NCI-H1694 (cell line): ENCODE results near the gene ADAT3.
A peak's percentile ranks its signal among the peaks of the same experiment; 100 is the strongest.

Experiments
- DNase-seq: peaks from one replicate; lab custom pipeline; 2025; lab: John Stamatoyannopoulos, UW

ADAT3 gene

GRCh38 chr19:1938071-1938470 lies 32.9 kb downstream of the ADAT3 start:
- no peak for DNase-seq

- no peak for DNase-seq
These were observed 36.2 kb downstream of the ADAT3 start, which contains the start of gene CSNK1G2 for GRCh38 chr19:1941146-1942077. Gene CSNK1G2 (plus strand): TSS chr19:1941172. CDS start chr19:1969773, 28,601 bp downstream.

GRCh38 chr19:1942078-1942933 lies 37.1 kb downstream of the ADAT3 start:
- DNase-seq: no peak

GRCh38 chr19:1942934-1943555 lies 37.8 kb downstream of the ADAT3 start:
- no peak for DNase-seq

- DNase-seq: no peak
These were observed 38.5 kb downstream of the ADAT3 start for GRCh38 chr19:1943661-1944087.

- no peak for DNase-seq
These were observed 39.1 kb downstream of the ADAT3 start for GRCh38 chr19:1944088-1944915.

- no peak for DNase-seq
These were observed 39.8 kb downstream of the ADAT3 start for GRCh38 chr19:1944916-1945561.

- DNase-seq: peak; percentile 22
These were observed 40.7 kb downstream of the ADAT3 start for GRCh38 chr19:1945899-1946298.

- DNase-seq: no peak
These were observed 42.5 kb downstream of the ADAT3 start for GRCh38 chr19:1947651-1948209.

- DNase-seq: no peak
These were observed 44.3 kb downstream of the ADAT3 start for GRCh38 chr19:1949304-1950101.

- DNase-seq: no peak
These were observed 45.4 kb downstream of the ADAT3 start for GRCh38 chr19:1950640-1951039.

GRCh38 chr19:1952635-1953034 lies 47.4 kb downstream of the ADAT3 start:
- DNase-seq: no peak

GRCh38 chr19:1953037-1953436 lies 47.8 kb downstream of the ADAT3 start:
- no peak for DNase-seq

- no peak for DNase-seq
These were observed 48.4 kb downstream of the ADAT3 start for GRCh38 chr19:1953441-1954094.

GRCh38 chr19:1954532-1954933 lies 49.3 kb downstream of the ADAT3 start:
- no peak for DNase-seq

GRCh38 chr19:1955171-1956121 lies 50.2 kb downstream of the ADAT3 start:
- no peak for DNase-seq

GRCh38 chr19:1956122-1956494 lies 50.9 kb downstream of the ADAT3 start:
- DNase-seq: no peak
